GM12873 (cell line): Measurements from ENCODE around the gene GPR15LG.

Experiments
- TF ChIP-seq, protein P1 (sequence below): IDR thresholded peaks from 2 replicates; pipeline ENCODE4 v1.5.1; 2012; ENCODE audit warnings: low read depth, mild to moderate bottlenecking, moderate library complexity, low read length, control low read depth; ENCODE audit not compliant: insufficient read depth; ENCODE audit errors: missing control alignments

GPR15LG gene

DNA sequence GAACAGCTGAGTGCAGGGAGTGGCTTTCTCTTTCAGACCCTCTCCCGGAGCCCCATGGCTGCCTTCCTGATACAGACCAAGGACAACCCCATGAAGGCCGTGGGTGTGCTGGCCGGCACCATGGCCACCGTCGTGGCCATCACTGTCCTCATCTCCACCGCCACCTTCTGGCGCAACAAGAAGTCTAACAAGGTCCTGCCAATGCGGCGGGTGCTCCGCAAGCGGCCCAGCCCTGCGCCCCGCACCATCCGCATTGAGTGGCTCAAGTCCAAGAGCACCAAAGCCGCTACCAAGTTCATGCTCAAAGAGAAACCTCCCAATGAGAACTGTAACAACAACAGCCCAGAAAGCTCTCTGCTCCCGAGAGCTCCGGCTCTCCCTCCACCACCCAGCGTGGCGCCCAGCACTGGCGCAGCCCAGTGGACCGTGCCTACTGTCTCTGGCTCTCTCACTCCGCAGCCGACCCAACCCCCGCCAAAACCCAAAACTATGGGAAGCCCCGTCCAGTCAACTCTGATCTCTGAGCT, 40.5 kb downstream of the GPR15LG start:
- TF ChIP-seq, protein P1, sequence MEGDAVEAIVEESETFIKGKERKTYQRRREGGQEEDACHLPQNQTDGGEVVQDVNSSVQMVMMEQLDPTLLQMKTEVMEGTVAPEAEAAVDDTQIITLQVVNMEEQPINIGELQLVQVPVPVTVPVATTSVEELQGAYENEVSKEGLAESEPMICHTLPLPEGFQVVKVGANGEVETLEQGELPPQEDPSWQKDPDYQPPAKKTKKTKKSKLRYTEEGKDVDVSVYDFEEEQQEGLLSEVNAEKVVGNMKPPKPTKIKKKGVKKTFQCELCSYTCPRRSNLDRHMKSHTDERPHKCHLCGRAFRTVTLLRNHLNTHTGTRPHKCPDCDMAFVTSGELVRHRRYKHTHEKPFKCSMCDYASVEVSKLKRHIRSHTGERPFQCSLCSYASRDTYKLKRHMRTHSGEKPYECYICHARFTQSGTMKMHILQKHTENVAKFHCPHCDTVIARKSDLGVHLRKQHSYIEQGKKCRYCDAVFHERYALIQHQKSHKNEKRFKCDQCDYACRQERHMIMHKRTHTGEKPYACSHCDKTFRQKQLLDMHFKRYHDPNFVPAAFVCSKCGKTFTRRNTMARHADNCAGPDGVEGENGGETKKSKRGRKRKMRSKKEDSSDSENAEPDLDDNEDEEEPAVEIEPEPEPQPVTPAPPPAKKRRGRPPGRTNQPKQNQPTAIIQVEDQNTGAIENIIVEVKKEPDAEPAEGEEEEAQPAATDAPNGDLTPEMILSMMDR: no peak

DNA sequence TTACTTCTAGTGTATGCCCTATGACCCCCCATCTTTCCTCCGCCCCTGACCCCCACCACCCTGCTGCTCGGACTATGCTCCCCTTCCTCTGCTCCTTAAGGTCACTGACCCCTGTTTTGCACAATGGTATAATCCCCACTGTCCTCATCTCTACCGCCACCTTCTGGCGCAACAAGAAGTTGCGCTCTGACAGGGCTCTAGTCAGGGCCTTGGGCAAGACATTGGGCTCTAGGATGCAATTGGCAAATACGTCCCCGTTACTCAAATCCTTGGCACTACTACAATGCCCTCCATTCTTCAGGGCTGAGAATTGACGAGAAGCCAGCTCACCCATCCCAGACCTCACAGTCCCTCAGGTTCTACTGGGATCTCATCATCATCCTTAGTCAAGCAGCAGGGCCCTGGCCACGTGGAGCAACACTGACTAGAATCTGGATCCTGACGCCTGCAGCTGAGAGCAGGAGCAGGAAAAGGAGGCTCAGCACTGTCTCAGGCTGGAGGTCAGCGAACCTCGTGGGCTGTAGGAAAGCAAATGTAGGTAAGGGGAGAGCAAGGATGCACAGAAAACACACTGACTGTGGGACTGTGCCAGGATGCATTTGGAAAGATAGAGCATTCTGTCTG, 41.1 kb downstream of the GPR15LG start:
- TF ChIP-seq, protein P1: peak; percentile 81

DNA sequence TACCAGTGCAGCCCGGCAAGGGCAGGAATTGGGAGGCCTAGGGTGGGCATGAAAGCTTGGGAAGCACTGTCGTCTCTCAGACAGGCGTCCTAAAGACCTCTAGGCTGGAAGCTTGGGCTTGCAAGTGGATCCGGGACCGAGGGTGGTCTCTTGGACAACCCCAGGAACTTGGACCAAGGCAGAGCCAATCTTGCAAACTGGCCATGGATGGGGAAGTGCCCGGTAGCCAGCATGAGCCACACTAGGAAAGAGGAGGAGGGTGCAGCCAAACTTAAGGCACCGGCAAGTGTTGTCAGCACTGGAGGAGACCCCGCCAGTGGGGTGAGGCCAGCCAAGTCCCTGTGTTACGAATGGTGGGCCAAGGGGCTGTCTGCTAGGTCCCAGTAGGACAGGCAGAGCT, 43.2 kb downstream of the GPR15LG start:
- TF ChIP-seq, protein P1: no peak

DNA sequence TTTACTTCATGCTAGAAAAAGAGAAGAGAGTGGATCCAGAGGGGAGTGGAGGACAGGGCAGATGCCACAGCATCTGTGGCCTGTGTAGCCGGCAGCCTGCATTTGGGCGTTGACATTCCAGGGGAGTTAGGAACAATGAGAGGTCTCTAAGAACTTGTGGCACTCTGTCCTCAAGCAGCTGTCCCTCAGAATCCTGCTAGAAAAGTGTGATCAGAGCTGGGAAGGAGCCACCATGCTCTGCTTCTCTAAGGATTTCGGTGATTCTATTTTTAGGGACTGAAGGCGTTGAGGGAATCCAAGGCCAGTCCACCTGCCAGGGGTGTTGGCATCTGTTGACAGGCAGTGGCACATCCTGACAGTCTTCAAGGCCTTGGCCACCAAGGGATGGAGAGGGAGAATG, 44.1 kb downstream of the GPR15LG start:
- TF ChIP-seq, protein P1: no peak

DNA sequence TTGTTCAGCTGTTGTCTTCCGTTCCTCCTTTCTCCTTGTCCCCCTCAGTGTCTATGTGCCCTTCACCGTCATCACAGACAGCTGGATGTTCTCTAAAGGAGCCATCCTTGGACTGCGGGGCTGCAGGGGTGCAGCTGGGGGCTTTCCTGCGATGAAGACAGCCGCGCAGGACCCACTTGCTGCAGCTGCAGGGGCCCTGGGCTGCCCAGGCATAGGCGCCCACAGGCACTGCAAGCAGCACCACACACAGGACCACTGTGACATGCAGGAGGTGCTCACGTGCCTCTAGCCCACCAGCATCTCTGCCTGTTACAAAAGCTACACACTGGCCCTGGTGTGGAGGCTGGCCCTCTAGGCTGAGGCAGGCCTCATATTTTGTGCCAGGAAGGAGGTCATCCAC, 48.3 kb downstream of the GPR15LG start:
- TF ChIP-seq, protein P1: no peak

DNA sequence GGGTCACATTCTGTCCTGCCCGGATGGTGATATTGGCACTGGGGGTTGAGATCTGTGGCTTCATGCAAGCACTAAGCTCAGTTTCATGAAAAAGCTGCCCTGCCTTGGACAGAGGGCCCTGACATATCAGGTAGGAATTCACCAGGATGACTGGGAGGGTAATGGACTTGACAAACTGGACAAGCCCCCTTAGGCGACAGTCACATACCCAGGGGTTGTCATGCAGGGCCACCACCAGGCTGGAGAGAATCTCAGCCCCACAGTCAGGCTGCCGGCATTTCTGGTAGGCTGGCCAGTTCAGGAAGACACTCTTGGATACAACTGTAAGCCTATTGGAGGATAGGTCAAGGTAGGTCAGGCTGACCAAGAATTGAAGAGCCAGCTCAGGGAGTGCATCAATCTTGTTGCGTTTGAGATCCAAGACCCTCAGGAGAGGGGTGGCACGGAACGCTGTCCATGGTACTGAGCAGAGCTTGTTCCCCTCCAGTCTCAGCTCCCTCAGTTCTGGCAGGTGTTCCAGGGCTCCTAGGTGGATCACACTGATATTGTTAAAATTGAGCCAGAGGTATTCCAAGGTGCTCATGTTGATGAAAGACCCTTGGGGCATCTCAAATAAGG, 50.9 kb downstream of the GPR15LG start:
- TF ChIP-seq, protein P1: no peak

DNA sequence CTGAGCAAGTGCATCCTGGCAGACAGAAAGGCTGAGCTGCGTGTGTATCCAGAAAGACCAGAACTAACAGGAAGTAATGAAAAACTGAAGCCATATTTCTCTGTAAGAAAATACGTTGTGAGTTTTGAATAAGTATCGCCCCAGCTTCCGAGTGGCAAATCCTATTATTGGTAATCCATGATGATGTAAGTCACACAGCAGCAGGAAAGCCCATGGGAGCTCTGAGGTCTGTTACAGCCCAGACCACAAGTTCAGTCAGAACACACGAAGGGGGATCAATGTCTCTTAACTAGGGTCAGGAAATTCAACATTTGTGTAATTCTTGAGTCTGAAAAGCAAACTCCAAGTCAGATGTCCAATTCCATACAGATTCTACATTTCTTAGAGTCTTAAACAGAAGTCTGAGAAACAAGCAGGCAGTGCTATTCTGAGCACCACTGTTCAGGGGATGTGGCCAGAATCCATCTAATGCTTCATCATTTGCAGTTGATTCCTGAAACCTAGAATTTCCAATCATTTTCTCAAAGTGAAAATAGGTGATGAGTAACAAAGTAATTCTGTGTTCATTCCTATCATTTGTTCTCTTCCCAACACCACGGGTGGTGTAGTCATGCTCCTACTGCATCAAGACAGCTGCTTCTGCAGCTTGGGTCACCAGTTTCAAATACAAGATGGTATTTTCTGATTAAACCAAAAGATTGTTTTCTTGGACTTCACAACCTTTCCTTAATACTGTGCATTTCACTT, 52.0 kb downstream of the GPR15LG start, which contains the start of gene LRIT2:
TSS of gene LRIT2 (minus strand) at position 118 of the 747 bp plus-strand sequence. CDS start at position 94, 24 bp downstream.
- TF ChIP-seq, protein P1: no peak
